H1 (cell line): ENCODE data around the gene TMEM121B. TPM values are rescaled to one million over a fixed set of nuclear protein-coding genes. Genes with fewer than 3 reads are reported as not detected.

Source experiments
- CTCF ChIA-PET: fragments of 300-600 bp; sonication (Branson Sonifier 250); formaldehyde crosslinking; loops from one replicate; lab custom pipeline; 2021; ENCODE audit not compliant: partially characterized antibody; lab: Charles Lee
- POLR2A ChIA-PET: fragments of 300-600 bp; sonication (Branson Sonifier 250); formaldehyde crosslinking; loops from one replicate; lab custom pipeline; 2021; ENCODE audit warnings: inconsistent platforms; ENCODE audit not compliant: partially characterized antibody; lab: Charles Lee
- DNase-seq, 2 experiments: peaks; one replicate each; pipeline versions ENCODE4 v3.0.0 to v3.0.0-alpha.2; 2010 to 2022; ENCODE audit warnings: low spot score in 2 of 2, low read depth in 1 of 2, mixed read lengths in 1 of 2
- FAIRE-seq: peaks from 2 replicates; lab custom pipeline; 2011; peaks lifted over from hg19 to GRCh38; lab: Jason Lieb, UNC
- H2AFZ ChIP-seq: 2 replicates; pipeline ENCODE4 v1.8.1; 2012; ENCODE audit warnings: low read length, inconsistent platforms
- H2AK5ac ChIP-seq: 2 replicates; pipeline ENCODE4 v1.6.1; 2013; ENCODE audit warnings: low read depth, low read length
- H2BK120ac ChIP-seq: replicated peaks from 2 replicates; pipeline ENCODE3; 2013; ENCODE audit warnings: low read depth, low read length, inconsistent platforms
- H2BK12ac ChIP-seq: 2 replicates; pipeline ENCODE4 v1.6.1; 2013; ENCODE audit warnings: low read depth, low read length
- H2BK15ac ChIP-seq: 2 replicates; pipeline ENCODE4 v1.6.1; 2013; ENCODE audit warnings: low read length
- H2BK20ac ChIP-seq: 2 replicates; pipeline ENCODE4 v1.6.1; 2013; ENCODE audit warnings: low read length
- H2BK5ac ChIP-seq: 2 replicates; pipeline ENCODE4 v1.6.1; 2013; ENCODE audit warnings: low read depth, low read length
- H3K14ac ChIP-seq: 2 replicates; pipeline ENCODE4 v1.6.1; 2013; ENCODE audit warnings: inconsistent platforms; ENCODE audit not compliant: insufficient read length
- H3K18ac ChIP-seq: 2 replicates; pipeline ENCODE4 v1.6.1; 2013; ENCODE audit warnings: low read length; ENCODE audit errors: extremely low read depth
- H3K23ac ChIP-seq: 2 replicates; pipeline ENCODE4 v1.6.1; 2013; ENCODE audit warnings: inconsistent platforms; ENCODE audit not compliant: insufficient read length
- H3K23me2 ChIP-seq: 2 replicates; pipeline ENCODE4 v1.6.1; 2013; ENCODE audit warnings: low read depth, low read length
- H3K27ac ChIP-seq: 2 replicates; pipeline ENCODE4 v1.6.1; 2011; ENCODE audit warnings: low read depth, low read length, inconsistent platforms
- H3K27me3 ChIP-seq, 4 experiments: replicated peaks in 1 of 4; 1 replicate in 1 of 4; 2 replicates in 3 of 4; pipeline versions ENCODE4 v1.6.1 to v1.8.1; 2011 to 2013; ENCODE audit warnings: low read length in 3 of 4, mild to moderate bottlenecking in 3 of 4, inconsistent platforms in 2 of 4, mixed read lengths in 2 of 4, moderate library complexity in 1 of 4; ENCODE audit not compliant: control insufficient read depth in 3 of 4, insufficient read depth in 3 of 4; ENCODE audit errors: extremely low read depth in 1 of 4
- H3K36me3 ChIP-seq, 4 experiments: 2 replicates each; pipeline versions ENCODE4 v1.6.1 to v1.8.1; 2011 to 2013; ENCODE audit warnings: mild to moderate bottlenecking in 4 of 4, low read length in 3 of 4, moderate library complexity in 2 of 4, control low read depth in 1 of 4, inconsistent platforms in 1 of 4; ENCODE audit not compliant: insufficient read depth in 4 of 4, control insufficient read depth in 2 of 4
- H3K4ac ChIP-seq: replicated peaks from 2 replicates; pipeline ENCODE3; 2013; ENCODE audit warnings: low read length, low read depth, mixed read lengths, inconsistent platforms; ENCODE audit not compliant: insufficient read length
- H3K4me1 ChIP-seq, 4 experiments: replicated peaks in 1 of 4; 1 replicate in 1 of 4; 2 replicates in 3 of 4; pipeline versions ENCODE4 v1.6.1 to v1.8.1; 2011 to 2013; ENCODE audit warnings: low read length in 3 of 4, inconsistent platforms in 2 of 4, mixed read lengths in 1 of 4; ENCODE audit not compliant: insufficient read depth in 4 of 4, control insufficient read depth in 3 of 4
- H3K4me2 ChIP-seq, 2 experiments: 2 replicates each; pipeline versions ENCODE4 v1.6.1 to v1.8.1; 2011 to 2013; ENCODE audit warnings: low read depth in 2 of 2, low read length in 2 of 2, control low read depth in 1 of 2, inconsistent platforms in 1 of 2, mild to moderate bottlenecking in 1 of 2; ENCODE audit not compliant: insufficient read depth in 1 of 2
- H3K4me3 ChIP-seq, 4 experiments: fragments of 200-600, 300-600 bp in 1 of 4; sonication (generic), shearing (Covaris generic), sonication (Bioruptor Twin) in 1 of 4; 2 replicates each; pipeline versions ENCODE4 v1.5.1 to v1.8.1; 2011 to 2016; ENCODE audit warnings: low read length in 4 of 4, low read depth in 3 of 4, control low read depth in 2 of 4, inconsistent platforms in 2 of 4, mild to moderate bottlenecking in 2 of 4, mixed read lengths in 1 of 4, moderate library complexity in 1 of 4; ENCODE audit not compliant: insufficient read depth in 2 of 4; ENCODE audit errors: extremely low read depth in 1 of 4
- H3K56ac ChIP-seq: replicated peaks from 2 replicates; pipeline ENCODE3; 2013; ENCODE audit warnings: low read depth, mild to moderate bottlenecking, mixed read lengths, low read length, inconsistent platforms; ENCODE audit not compliant: insufficient read length
- H3K79me1 ChIP-seq: 2 replicates; pipeline ENCODE4 v1.6.1; 2013; ENCODE audit warnings: low read depth, low read length, control low read depth
- H3K79me2 ChIP-seq, 2 experiments: 2 replicates each; pipeline versions ENCODE4 v1.6.1 to v1.8.1; 2012 to 2013; ENCODE audit warnings: low read length in 2 of 2, mild to moderate bottlenecking in 2 of 2, inconsistent platforms in 1 of 2; ENCODE audit not compliant: insufficient read depth in 2 of 2, control insufficient read depth in 1 of 2
- H3K9ac ChIP-seq, 4 experiments: replicated peaks in 1 of 4; 1 replicate in 1 of 4; 2 replicates in 3 of 4; pipeline versions ENCODE4 v1.6.1 to v1.8.1; 2011 to 2013; ENCODE audit warnings: low read depth in 3 of 4, low read length in 3 of 4, control low read depth in 2 of 4, mild to moderate bottlenecking in 2 of 4, moderate library complexity in 2 of 4, inconsistent platforms in 1 of 4; ENCODE audit errors: extremely low read depth in 1 of 4
- H3K9me3 ChIP-seq, 2 experiments: 2 replicates each; pipeline versions ENCODE4 v1.6.1 to v1.8.1; 2012 to 2013; ENCODE audit warnings: mild to moderate bottlenecking in 2 of 2, moderate library complexity in 2 of 2, control low read depth in 1 of 2, inconsistent platforms in 1 of 2, low read depth in 1 of 2, low read length in 1 of 2, mixed read lengths in 1 of 2; ENCODE audit not compliant: insufficient read depth in 2 of 2
- H4K20me1 ChIP-seq, 2 experiments: replicated peaks in 1 of 2; 2 replicates each; pipeline versions ENCODE3 to v1.8.1; 2011 to 2013; ENCODE audit warnings: inconsistent platforms in 2 of 2, low read length in 2 of 2, mild to moderate bottlenecking in 1 of 2; ENCODE audit not compliant: insufficient read depth in 2 of 2, control insufficient read depth in 1 of 2
- H4K5ac ChIP-seq: 2 replicates; pipeline ENCODE4 v1.6.1; 2013; ENCODE audit warnings: low read length, low read depth, mixed read lengths, inconsistent platforms; ENCODE audit not compliant: insufficient read length
- H4K8ac ChIP-seq: 2 replicates; pipeline ENCODE4 v1.8.0; 2013; ENCODE audit warnings: mild to moderate bottlenecking, moderate library complexity, low read length, inconsistent platforms; ENCODE audit not compliant: insufficient read depth; ENCODE audit errors: extremely low read depth
- H4K91ac ChIP-seq: replicated peaks from 2 replicates; pipeline ENCODE3; 2013; ENCODE audit warnings: low read length, mixed read lengths, inconsistent platforms; ENCODE audit not compliant: insufficient read length
- EZH2 ChIP-seq: fragments of 200-600 bp; sonication (generic); IDR thresholded peaks from 2 replicates; pipeline ENCODE4 v1.7.1; 2012; ENCODE audit warnings: low read depth, mild to moderate bottlenecking, moderate library complexity, low read length, inconsistent platforms; ENCODE audit not compliant: severe bottlenecking
- JUN ChIP-seq: IDR thresholded peaks from 2 replicates; pipeline ENCODE4 v1.6.1; 2011; ENCODE audit warnings: low read depth, mild to moderate bottlenecking, improper control_type of control experiment, low read length
- RNF2 ChIP-seq: fragments of 200-900, 300-1000 bp; sonication (generic); IDR thresholded peaks from 2 replicates; pipeline ENCODE4 v1.7.1; 2016; ENCODE audit warnings: borderline replicate concordance, low read depth, mild to moderate bottlenecking, antibody characterized with exemption, low read length; ENCODE audit not compliant: poor library complexity, severe bottlenecking; ENCODE audit errors: missing control alignments
- SIRT6 ChIP-seq: IDR thresholded peaks from one replicate; pipeline ENCODE4 v1.7.1; 2012; ENCODE audit warnings: low read length, inconsistent platforms
- SIX5 ChIP-seq: IDR thresholded peaks from 2 replicates; pipeline ENCODE4 v1.6.1; 2011; ENCODE audit warnings: mild to moderate bottlenecking, low read depth, low read length
- SRF ChIP-seq: IDR thresholded peaks from 2 replicates; pipeline ENCODE4 v1.6.1; 2011; ENCODE audit warnings: mild to moderate bottlenecking, low read depth, low read length, moderate library complexity
- SUZ12 ChIP-seq: fragments of 200-600 bp; sonication (generic); IDR thresholded peaks from 2 replicates; pipeline ENCODE4 v1.6.1; 2012; ENCODE audit warnings: mild to moderate bottlenecking, inconsistent platforms, low read length, moderate library complexity, mixed read lengths
- USF2 ChIP-seq: IDR thresholded peaks from 2 replicates; pipeline ENCODE4 v1.6.1; 2011; ENCODE audit warnings: low read length, improper control_type of control experiment
- YY1 ChIP-seq: IDR thresholded peaks from 2 replicates; pipeline ENCODE4 v1.6.1; 2011; ENCODE audit warnings: low read depth, mild to moderate bottlenecking, low read length
- WGBS, 2 experiments: shearing (Covaris generic) in 1 of 2; methylation state at CpG; one replicate each; pipeline versions ENCODE4 v1.1.6 to v1.1.7; 2013 to 2015; ENCODE audit warnings: low lambda C conversion rate in 2 of 2, mixed read lengths in 2 of 2, inconsistent platforms in 1 of 2, low coverage in 1 of 2, missing lambda C conversion rate in 1 of 2; ENCODE audit not compliant: insufficient replicate concordance in 2 of 2, insufficient coverage in 1 of 2, insufficient read length in 1 of 2; ENCODE audit errors: extremely low coverage in 1 of 2, missing lambda C conversion rate in 1 of 2; 5-methylcytosine and 5-hydroxymethylcytosine counted together
- polyA plus RNA-seq, 7 experiments: library from polyadenylated mRNA; depleted of rRNA in 3 of 7; stranded (reverse) in 5 of 7; unstranded in 2 of 7; fragments of >200 nt in 5 of 7; fragments of 200-250 nt in 2 of 7; gene quantifications; 1 replicate in 5 of 7; 2 replicates in 1 of 7; 4 replicates in 1 of 7; pipeline versions ENCODE4 v1.2.1 to v1.2.3, GENCODE V29; 2011 to 2013; ENCODE audit warnings: missing spikeins in 2 of 7, mixed read lengths in 2 of 7
- total RNA-seq: library from RNA; stranded (reverse); fragmentation: NEBNext Ultra II Directional; extraction: Animal tissue kit (Norgen Biotek cat#: 25700); gene quantifications from 2 replicates; pipeline ENCODE4 v1.2.1, GENCODE V29; 2021
- TF ChIP-seq, protein P1 (sequence below): IDR thresholded peaks from 2 replicates; pipeline ENCODE4 v1.6.1; 2012; ENCODE audit warnings: low read length, inconsistent platforms

Gene TMEM121B
- total and polyA plus RNA-seq, 2 of the 8 experiments (the other 6 are each of a cell fraction or from before 2014, with no cell fraction given), result 4.3 to 6.9 TPM

DNA sequence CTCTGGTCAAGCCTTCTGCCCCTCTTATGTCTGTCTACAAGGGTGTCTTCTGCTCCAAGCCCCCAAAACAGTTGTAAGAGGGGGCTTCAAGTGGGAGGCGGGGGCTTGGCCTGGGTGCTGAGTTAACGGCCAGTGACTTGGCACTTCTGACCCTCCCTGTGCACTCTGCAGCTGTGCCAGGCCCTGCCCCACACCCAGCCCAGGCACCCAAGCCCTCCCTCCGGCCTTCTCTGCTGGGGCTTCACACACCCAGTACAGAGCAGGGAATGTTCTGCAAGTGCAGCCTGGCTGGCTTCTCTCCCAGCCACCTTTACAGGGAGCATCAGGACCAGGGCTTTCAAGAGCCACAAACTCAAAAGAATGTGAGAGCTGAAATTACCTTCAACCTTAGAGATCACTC lies 3.8 kb downstream of the TMEM121B start:
- Histone ChIP-seq H4K91ac (no peak overlapping the region), H4K20me1 (peaks cover 2 to 7% of the 10 kb centered on the region in 2 experiments), H3K79me1 (0 out of 2 replicates have a peak, but pooled peaks cover 4% of the 10 kb centered on the region), H3K4me1 (peaks cover 4 to 16% (median 11%) of the 10 kb centered on the region in 4 experiments), H3K79me2 (no peaks in the 10 kb centered on the region), H3K56ac (no peak overlapping the region), H2BK5ac (no peak overlapping the region; the same call in 1 of the 2 replicates), H3K4me3 (no peak overlapping the region), H3K9ac (no peak overlapping the region), H3K36me3 (no peaks in the 10 kb centered on the region), H3K27me3 (peaks cover 0 to 4% (median 3%) of the 10 kb centered on the region in 4 experiments; a peak in 4 of 7 replicates), H2BK120ac (no peak overlapping the region), H4K8ac (no peak overlapping the region; the same call in 1 of the 2 replicates), H2BK15ac (no peak overlapping the region), H3K18ac (no peak overlapping the region; the same call in none of the 2 replicates), H2AFZ (no peak overlapping the region), H2BK20ac (no peak overlapping the region), H3K14ac (no peak overlapping the region), H3K4ac (no peak overlapping the region)
- no peak for FAIRE-seq
- ChIA-PET CTCF (interaction anchor here (0.9 to 5.9 kb wide), 5 partner anchors 11 to 55 kb away, joined by 3 to 29 read pairs (median 13); no protein-coding TSS in a partner anchor), POLR2A (interaction anchor here (1.1 kb wide), 1 partner anchor 16 kb away, joined by 3 read pairs; no protein-coding TSS in a partner anchor)
- 93% methylated on average over 3 of the region's 3 CpGs; no CpG with 5 or more reads in 1 of the 2 experiments for WGBS, 2 experiments
- TF ChIP-seq SIRT6 (no peak), EZH2 (no peak), RNF2 (no peak), SIX5 (no peak), JUN (no peak), SRF (no peak), USF2 (no peak), SUZ12 (no peak), YY1 (no peak)
- TF ChIP-seq, protein P1, sequence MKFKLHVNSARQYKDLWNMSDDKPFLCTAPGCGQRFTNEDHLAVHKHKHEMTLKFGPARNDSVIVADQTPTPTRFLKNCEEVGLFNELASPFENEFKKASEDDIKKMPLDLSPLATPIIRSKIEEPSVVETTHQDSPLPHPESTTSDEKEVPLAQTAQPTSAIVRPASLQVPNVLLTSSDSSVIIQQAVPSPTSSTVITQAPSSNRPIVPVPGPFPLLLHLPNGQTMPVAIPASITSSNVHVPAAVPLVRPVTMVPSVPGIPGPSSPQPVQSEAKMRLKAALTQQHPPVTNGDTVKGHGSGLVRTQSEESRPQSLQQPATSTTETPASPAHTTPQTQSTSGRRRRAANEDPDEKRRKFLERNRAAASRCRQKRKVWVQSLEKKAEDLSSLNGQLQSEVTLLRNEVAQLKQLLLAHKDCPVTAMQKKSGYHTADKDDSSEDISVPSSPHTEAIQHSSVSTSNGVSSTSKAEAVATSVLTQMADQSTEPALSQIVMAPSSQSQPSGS, result no peak
- TF ChIP-seq, all 59 proteins: peak for 0
- Histone ChIP-seq H3K9me3 (no peaks in the 10 kb centered on the region), H2AK5ac (no peak overlapping the region), H3K23ac (no peak overlapping the region), H3K4me2 (no peak overlapping the region), H3K27ac (no peak overlapping the region), H2BK12ac (0 out of 2 replicates have a peak overlapping the region, but pooled peaks have one; percentile 39), H4K5ac (no peak overlapping the region), H3K23me2 (peaks cover 6% of the 10 kb centered on the region; the same call in 1 of the 2 replicates)
- DNase-seq, result no peak
